ENCODE measurements around the gene CASTOR1.

The CASTOR1 gene

DNA sequence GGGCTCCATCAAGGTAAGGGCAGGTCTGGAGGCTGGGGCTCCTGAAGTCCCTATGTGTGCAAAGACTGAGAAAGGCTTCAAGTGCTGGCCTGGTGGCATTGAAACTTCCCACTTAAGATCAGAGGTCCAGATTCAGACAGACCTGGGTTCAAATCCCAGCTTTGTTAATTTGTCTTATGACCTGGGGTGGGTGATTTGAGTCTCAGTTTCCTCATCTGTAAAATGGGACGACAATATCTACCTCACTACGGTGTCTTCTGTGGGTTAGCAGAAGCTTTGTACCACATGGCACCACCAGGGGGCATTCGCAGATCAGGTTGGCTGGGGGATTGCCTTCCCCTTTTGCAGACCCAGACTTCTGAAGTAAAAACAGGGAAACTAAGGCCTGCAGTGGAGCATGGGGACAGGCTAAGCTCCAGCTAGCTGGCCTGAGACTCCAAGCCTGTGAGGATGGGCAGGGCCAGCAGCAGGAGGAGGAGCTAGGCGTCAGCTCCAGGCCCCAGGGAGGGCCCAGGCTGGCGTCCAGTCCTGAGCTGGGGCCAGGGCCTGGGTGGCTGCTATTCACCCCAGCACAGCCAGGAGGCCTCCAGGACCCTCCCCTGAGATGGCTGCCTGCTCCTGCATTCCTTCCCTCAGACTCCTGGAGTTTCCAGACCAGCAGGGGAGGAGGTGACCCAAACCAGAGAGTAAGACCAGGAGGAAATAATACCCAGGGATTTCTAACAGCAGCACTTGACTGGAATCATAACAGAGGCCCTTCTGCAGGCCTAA is 1.5 kb downstream of the CASTOR1 start:
- TF ChIP-seq, protein P1, sequence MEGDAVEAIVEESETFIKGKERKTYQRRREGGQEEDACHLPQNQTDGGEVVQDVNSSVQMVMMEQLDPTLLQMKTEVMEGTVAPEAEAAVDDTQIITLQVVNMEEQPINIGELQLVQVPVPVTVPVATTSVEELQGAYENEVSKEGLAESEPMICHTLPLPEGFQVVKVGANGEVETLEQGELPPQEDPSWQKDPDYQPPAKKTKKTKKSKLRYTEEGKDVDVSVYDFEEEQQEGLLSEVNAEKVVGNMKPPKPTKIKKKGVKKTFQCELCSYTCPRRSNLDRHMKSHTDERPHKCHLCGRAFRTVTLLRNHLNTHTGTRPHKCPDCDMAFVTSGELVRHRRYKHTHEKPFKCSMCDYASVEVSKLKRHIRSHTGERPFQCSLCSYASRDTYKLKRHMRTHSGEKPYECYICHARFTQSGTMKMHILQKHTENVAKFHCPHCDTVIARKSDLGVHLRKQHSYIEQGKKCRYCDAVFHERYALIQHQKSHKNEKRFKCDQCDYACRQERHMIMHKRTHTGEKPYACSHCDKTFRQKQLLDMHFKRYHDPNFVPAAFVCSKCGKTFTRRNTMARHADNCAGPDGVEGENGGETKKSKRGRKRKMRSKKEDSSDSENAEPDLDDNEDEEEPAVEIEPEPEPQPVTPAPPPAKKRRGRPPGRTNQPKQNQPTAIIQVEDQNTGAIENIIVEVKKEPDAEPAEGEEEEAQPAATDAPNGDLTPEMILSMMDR (IDR thresholded peaks at IDR 0.05), result peak; percentile 88
- H3K4me3 ChIP-seq (ENCODE audit: low read depth in 1 of 2, low read length in 1 of 2), result peak overlapping the region; percentile 78 to 94

DNA sequence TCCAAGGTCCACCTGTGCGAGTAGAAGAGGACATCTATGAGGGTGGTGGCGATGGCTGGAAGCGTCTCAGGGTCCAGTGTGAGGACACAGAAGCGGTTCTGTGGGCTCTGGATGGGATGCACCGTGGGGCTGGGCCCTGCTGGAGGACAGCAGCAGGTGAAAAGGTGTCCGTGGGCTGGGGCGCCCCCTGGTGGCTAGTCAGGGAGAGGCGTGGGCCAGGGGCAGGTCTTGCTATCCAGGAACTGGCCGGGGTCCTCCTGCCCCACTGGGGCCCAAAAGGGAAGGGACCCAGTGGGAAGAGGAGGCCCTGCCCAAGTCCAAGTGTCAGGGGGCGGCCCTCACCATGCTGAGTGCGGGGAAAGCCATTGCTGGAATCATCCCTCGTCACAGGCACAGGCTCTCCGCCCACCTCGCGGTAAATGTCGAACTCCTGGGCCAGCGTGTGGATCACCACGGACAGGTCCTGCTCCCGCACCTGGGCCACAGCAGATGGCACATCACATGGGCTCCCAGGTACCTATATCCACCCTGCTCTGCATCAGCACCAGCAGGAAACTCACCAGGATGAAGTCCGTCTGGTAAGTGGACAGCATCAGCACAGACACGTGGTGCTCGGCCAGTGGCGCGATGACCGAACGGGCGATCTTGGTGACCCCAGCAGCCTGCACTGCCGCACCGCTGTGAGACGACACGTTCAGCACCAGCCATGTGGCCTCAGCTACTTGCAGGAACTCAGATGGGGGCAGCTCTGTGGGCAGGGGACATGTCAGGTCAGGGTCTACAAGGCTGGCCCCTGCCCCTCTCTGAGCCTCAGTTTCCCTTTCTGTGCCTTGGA is 2.3 kb downstream of the CASTOR1 start:
- Histone ChIP-seq H3K27me3 (no peaks in the 10 kb centered on the region), H3K4me3 (ENCODE audit: low read depth in 1 of 2, low read length in 1 of 2) (peak overlapping the region in 1 of 2 experiments; percentile 94), H3K36me3 (peaks cover 17% of the 10 kb centered on the region), H3K9me3 (no peaks in the 10 kb centered on the region), H3K27ac (peak overlapping the region; percentile 40), H3K4me1 (ENCODE audit: control insufficient read depth in 1 of 2, insufficient read depth in 1 of 2, low read depth in 1 of 2, low read length in 1 of 2) (peaks cover 46 to 54% of the 10 kb centered on the region in 2 experiments)
- TF ChIP-seq, protein P1 (IDR thresholded peaks at IDR 0.05), result peak; percentile 96

More for the DNA sequence above, 1.5 kb downstream of the CASTOR1 start:
- Histone ChIP-seq H3K27me3 (no peaks in the 10 kb centered on the region), H3K9me3 (no peaks in the 10 kb centered on the region), H3K36me3 (peaks cover 25% of the 10 kb centered on the region), H3K4me1 (ENCODE audit: control insufficient read depth in 1 of 2, insufficient read depth in 1 of 2, low read depth in 1 of 2, low read length in 1 of 2) (peaks cover 38 to 46% of the 10 kb centered on the region in 2 experiments), H3K27ac (peak overlapping the region; percentile 78)

DNA sequence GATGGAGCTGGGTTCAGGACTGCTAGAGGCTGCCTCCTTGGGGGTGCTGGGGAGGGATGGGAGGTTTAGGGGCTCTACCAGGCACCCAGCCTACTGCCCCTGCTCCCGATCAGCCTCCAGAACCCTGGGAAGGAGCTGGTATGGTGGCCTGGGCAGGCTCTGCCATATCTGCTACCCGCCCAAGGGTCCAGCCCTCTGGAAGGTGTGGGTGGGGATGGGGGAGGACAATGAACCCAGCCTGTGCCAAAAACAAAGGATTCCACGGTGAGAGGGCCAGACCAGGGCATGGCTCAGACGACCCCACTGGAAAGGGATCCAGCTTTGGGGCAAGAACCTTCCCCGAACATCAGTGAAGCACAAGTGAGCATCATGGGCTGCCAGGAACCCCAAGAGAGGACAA is 3.0 kb downstream of the CASTOR1 start:
- TF ChIP-seq, protein P1 (IDR thresholded peaks at IDR 0.05), result no peak
- H3K4me1 ChIP-seq (ENCODE audit: control insufficient read depth in 1 of 2, insufficient read depth in 1 of 2, low read depth in 1 of 2, low read length in 1 of 2), result peaks cover 48 to 58% of the 10 kb centered on the region in 2 experiments
- no peak overlapping the region for H3K4me3 ChIP-seq (ENCODE audit: low read depth in 1 of 2, low read length in 1 of 2)
- peaks cover 10% of the 10 kb centered on the region for H3K36me3 ChIP-seq
- H3K27me3 ChIP-seq, result no peaks in the 10 kb centered on the region
- peak overlapping the region; percentile 40 for H3K27ac ChIP-seq
- H3K9me3 ChIP-seq, result no peaks in the 10 kb centered on the region

DNA sequence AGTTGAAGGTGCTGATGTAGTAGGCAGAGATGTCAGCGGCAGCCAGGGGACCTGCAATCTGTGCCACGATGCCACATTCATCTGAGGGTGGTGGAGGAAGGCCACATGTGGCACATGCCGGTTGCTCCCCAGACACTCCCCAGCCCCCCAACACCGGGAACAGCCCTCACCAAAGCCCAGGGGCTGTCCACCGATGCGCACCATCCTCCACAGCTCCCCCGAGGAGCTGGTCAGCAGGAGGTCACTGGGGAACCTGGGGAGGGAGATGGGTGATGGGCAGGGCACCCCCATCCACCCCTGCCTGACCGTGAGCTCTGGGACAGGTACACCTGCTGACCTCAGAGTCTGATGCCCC is 3.5 kb downstream of the CASTOR1 start:
- peaks cover 48 to 58% of the 10 kb centered on the region in 2 experiments for H3K4me1 ChIP-seq (ENCODE audit: control insufficient read depth in 1 of 2, insufficient read depth in 1 of 2, low read depth in 1 of 2, low read length in 1 of 2)
- no peak overlapping the region for H3K4me3 ChIP-seq (ENCODE audit: low read depth in 1 of 2, low read length in 1 of 2)

GRCh38 chr22:30285176-30285845 is 4.0 kb downstream of the CASTOR1 start:
- Histone ChIP-seq H3K27me3 (no peaks in the 10 kb centered on the region), H3K36me3 (peaks cover 6% of the 10 kb centered on the region), H3K9me3 (no peaks in the 10 kb centered on the region), H3K27ac (no peak overlapping the region), H3K4me1 (ENCODE audit: control insufficient read depth in 1 of 2, insufficient read depth in 1 of 2, low read depth in 1 of 2, low read length in 1 of 2) (peaks cover 48 to 55% of the 10 kb centered on the region in 2 experiments), H3K4me3 (ENCODE audit: low read depth in 1 of 2, low read length in 1 of 2) (no peak overlapping the region)
- TF ChIP-seq, protein P1 (IDR thresholded peaks at IDR 0.05), result no peak

More for the DNA sequence above, 3.5 kb downstream of the CASTOR1 start:
- Histone ChIP-seq H3K27ac (no peak overlapping the region), H3K36me3 (peaks cover 6% of the 10 kb centered on the region), H3K9me3 (no peaks in the 10 kb centered on the region), H3K27me3 (no peaks in the 10 kb centered on the region)
- TF ChIP-seq, protein P1 (IDR thresholded peaks at IDR 0.05), result no peak

All from neutrophil (primary cell).